ENCODE data around the gene SMIM21. TPM values are rescaled to one million over a fixed set of nuclear protein-coding genes. Genes with fewer than 3 reads are reported as not detected.

The SMIM21 gene
- total RNA-seq, 2 experiments from 2014 or later: not detected

- no peak for TF ChIP-seq CTCF (IDR thresholded peaks at IDR 0.05)
- H3K9me3 Mint-ChIP-seq: no peaks in the 10 kb centered on the region
- Histone ChIP-seq H3K36me3 (ENCODE audit: insufficient read depth, low read length) (no peaks in the 10 kb centered on the region), H3K4me1 (ENCODE audit: insufficient read depth, low read length) (no peaks in the 10 kb centered on the region), H3K9me3 (ENCODE audit: control insufficient read depth in 1 of 2, insufficient read depth in 1 of 2, low read length in 2 of 2) (peaks cover 0 to 5% of the 10 kb centered on the region in 2 experiments), H3K4me3 (ENCODE audit: low read length) (no peak overlapping the region), H3K27ac (ENCODE audit: low read depth in 1 of 2, low read length in 2 of 2) (no peak overlapping the region), H3K27me3 (ENCODE audit: control insufficient read depth in 1 of 2, insufficient read depth in 2 of 2, low read length in 2 of 2) (peaks cover 3 to 11% of the 10 kb centered on the region in 2 experiments)
- no peak overlapping the region for H3K27ac Mint-ChIP-seq
- no peaks in the 10 kb centered on the region for H3K36me3 Mint-ChIP-seq (ENCODE audit: low read depth)
- H3K4me1 Mint-ChIP-seq (ENCODE audit: low read depth): no peaks in the 10 kb centered on the region
- intact Hi-C loops (cut with DNase I, micrococcal nuclease): no loop called here
- DNase-seq (no peak), ATAC-seq (ENCODE audit: poor library complexity) (no peak)
- H3K4me3 Mint-ChIP-seq: no peak overlapping the region
- ChIA-PET POLR2A (no interaction called here), CTCF (no interaction called here)
- peaks cover 66% of the 10 kb centered on the region for H3K27me3 Mint-ChIP-seq
Observed at GRCh38 chr18:75390854-75391253, 36.6 kb downstream of the SMIM21 start.

GRCh38 chr18:75384144-75384543, 43.4 kb downstream of the SMIM21 start:
- no peak for ATAC-seq (ENCODE audit: poor library complexity)
- Mint-ChIP-seq H3K9me3 (no peaks in the 10 kb centered on the region), H3K4me1 (ENCODE audit: low read depth) (no peaks in the 10 kb centered on the region), H3K4me3 (no peak overlapping the region), H3K36me3 (ENCODE audit: low read depth) (no peaks in the 10 kb centered on the region), H3K27me3 (peaks cover 56% of the 10 kb centered on the region), H3K27ac (no peak overlapping the region)
- no peak for TF ChIP-seq CTCF (IDR thresholded peaks at IDR 0.05)
- H3K4me1 ChIP-seq (ENCODE audit: insufficient read depth, low read length): no peaks in the 10 kb centered on the region
- H3K27ac ChIP-seq (ENCODE audit: low read depth in 1 of 2, low read length in 2 of 2): no peak overlapping the region
- H3K36me3 ChIP-seq (ENCODE audit: insufficient read depth, low read length): no peaks in the 10 kb centered on the region
- H3K9me3 ChIP-seq (ENCODE audit: control insufficient read depth in 1 of 2, insufficient read depth in 1 of 2, low read length in 2 of 2): no peaks in the 10 kb centered on the region
- no peak for DNase-seq
- no peak overlapping the region for H3K4me3 ChIP-seq (ENCODE audit: low read length)
- ChIA-PET CTCF (no interaction called here), POLR2A (no interaction called here)
- intact Hi-C loops (cut with DNase I, micrococcal nuclease): no loop called here
- peaks cover 0 to 16% of the 10 kb centered on the region in 2 experiments for H3K27me3 ChIP-seq (ENCODE audit: control insufficient read depth in 1 of 2, insufficient read depth in 2 of 2, low read length in 2 of 2)

- ChIA-PET CTCF (no interaction called here), POLR2A (no interaction called here)
- Histone ChIP-seq H3K4me1 (ENCODE audit: insufficient read depth, low read length) (no peaks in the 10 kb centered on the region), H3K27ac (ENCODE audit: low read depth in 1 of 2, low read length in 2 of 2) (no peak overlapping the region), H3K36me3 (ENCODE audit: insufficient read depth, low read length) (no peaks in the 10 kb centered on the region), H3K4me3 (ENCODE audit: low read length) (no peak overlapping the region), H3K27me3 (ENCODE audit: control insufficient read depth in 1 of 2, insufficient read depth in 2 of 2, low read length in 2 of 2) (no peaks in the 10 kb centered on the region), H3K9me3 (ENCODE audit: control insufficient read depth in 1 of 2, insufficient read depth in 1 of 2, low read length in 2 of 2) (no peaks in the 10 kb centered on the region)
- no peaks in the 10 kb centered on the region for H3K9me3 Mint-ChIP-seq
- peaks cover 13% of the 10 kb centered on the region for H3K27me3 Mint-ChIP-seq
- intact Hi-C loops (cut with DNase I, micrococcal nuclease): no loop called here
- no peak overlapping the region for H3K4me3 Mint-ChIP-seq
- H3K36me3 Mint-ChIP-seq (ENCODE audit: low read depth): no peaks in the 10 kb centered on the region
- no peak for ATAC-seq (ENCODE audit: poor library complexity)
- H3K4me1 Mint-ChIP-seq (ENCODE audit: low read depth): no peaks in the 10 kb centered on the region
- no peak overlapping the region for H3K27ac Mint-ChIP-seq
- DNase-seq: no peak
- TF ChIP-seq CTCF (IDR thresholded peaks at IDR 0.05): no peak
Observed at GRCh38 chr18:75378376-75379315, 48.9 kb downstream of the SMIM21 start.

All from CD4-positive, alpha-beta T cell (primary cell).